ENCODE measurements around the gene MIER2.

DNA sequence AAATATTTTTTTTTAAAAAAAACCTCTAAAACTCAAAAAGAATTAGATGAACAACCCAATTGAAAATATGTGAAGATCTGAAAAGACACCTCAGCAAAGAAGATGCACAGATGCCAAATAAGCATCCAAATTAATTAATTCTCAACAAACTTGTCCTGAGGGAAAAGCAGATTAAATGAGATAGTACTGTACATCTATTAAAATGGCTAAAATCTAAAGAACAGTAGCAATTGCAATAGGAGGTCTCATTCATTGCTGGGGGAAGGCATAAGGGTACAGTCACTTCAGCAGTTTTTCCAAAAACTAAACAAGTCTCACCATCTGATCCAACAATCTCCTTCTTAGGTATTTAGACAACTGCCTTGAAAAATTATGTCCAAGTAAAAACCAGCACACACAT lies 75.4 kb downstream of the MIER2 start:
- TF ChIP-seq MYNN (tag by site-specific recombination; IDR thresholded peaks at IDR 0.05; ENCODE audit: borderline replicate concordance) (no peak), CTCF (tag by site-specific recombination; IDR thresholded peaks at IDR 0.05) (no peak), REST (tag by site-specific recombination; IDR thresholded peaks at IDR 0.05) (no peak), ZBTB1 (tag by site-specific recombination; IDR thresholded peaks at IDR 0.05) (no peak), ZNF843 (tag by site-specific recombination; IDR thresholded peaks at IDR 0.05) (no peak), ZNF114 (tag by site-specific recombination; IDR thresholded peaks at IDR 0.05) (no peak), ZNF623 (tag by site-specific recombination; IDR thresholded peaks at IDR 0.05) (no peak)
- TF ChIP-seq, protein P1, sequence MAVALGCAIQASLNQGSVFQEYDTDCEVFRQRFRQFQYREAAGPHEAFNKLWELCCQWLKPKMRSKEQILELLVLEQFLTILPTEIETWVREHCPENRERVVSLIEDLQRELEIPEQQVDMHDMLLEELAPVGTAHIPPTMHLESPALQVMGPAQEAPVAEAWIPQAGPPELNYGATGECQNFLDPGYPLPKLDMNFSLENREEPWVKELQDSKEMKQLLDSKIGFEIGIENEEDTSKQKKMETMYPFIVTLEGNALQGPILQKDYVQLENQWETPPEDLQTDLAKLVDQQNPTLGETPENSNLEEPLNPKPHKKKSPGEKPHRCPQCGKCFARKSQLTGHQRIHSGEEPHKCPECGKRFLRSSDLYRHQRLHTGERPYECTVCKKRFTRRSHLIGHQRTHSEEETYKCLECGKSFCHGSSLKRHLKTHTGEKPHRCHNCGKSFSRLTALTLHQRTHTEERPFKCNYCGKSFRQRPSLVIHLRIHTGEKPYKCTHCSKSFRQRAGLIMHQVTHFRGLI (tag by site-specific recombination; IDR thresholded peaks at IDR 0.05): no peak

Data from HEK293 (cell line).